Tibial artery (tissue), 4 donors: ENCODE results near the gene PPP2CA.

Source experiments
- DNase-seq, 2 donors: peaks; one replicate each; pipeline ENCODE4 v3.0.0-alpha.2; 2019
- H3K27ac ChIP-seq, 2 donors: fragments of 200-600 bp; sonication (generic) in 1 of 2; 1 replicate in 1 of 2; 2 replicates in 1 of 2; pipeline ENCODE4 v1.5.1; 2018 to 2019; ENCODE audit warnings: mild to moderate bottlenecking in 1 of 2
- H3K27me3 ChIP-seq, 2 donors: fragments of 200-600 bp; sonication (generic) in 1 of 2; one replicate each; pipeline versions ENCODE4 v1.5.1 to v1.6.0; 2016 to 2019
- H3K36me3 ChIP-seq, 3 donors: fragments of 200-600 bp; sonication (generic) in 2 of 3; one replicate each; pipeline ENCODE4 v1.5.1; 2016 to 2019; ENCODE audit warnings: mild to moderate bottlenecking in 2 of 3
- H3K4me1 ChIP-seq, 4 donors: fragments of 200-600 bp; sonication (generic) in 2 of 4; 1 replicate in 3 of 4; 2 replicates in 1 of 4; pipeline ENCODE4 v1.5.1; 2016 to 2019
- H3K4me3 ChIP-seq, 2 donors: fragments of 200-600 bp; sonication (generic) in 1 of 2; 1 replicate in 1 of 2; 2 replicates in 1 of 2; pipeline ENCODE4 v1.5.1; 2018 to 2019; ENCODE audit warnings: mild to moderate bottlenecking in 2 of 2
- H3K9me3 ChIP-seq, 3 donors: fragments of 200-600 bp; sonication (generic) in 1 of 3; one replicate each; pipeline ENCODE4 v1.5.1; 2016 to 2019
- CTCF ChIP-seq, 2 experiments: fragments of 200-600 bp in 1 of 2; fragments of 450-650 bp in 1 of 2; IDR thresholded peaks; one replicate each; pipeline ENCODE4 v1.5.1; 2017 to 2019; ENCODE audit warnings: antibody characterized with exemption in 2 of 2, mild to moderate bottlenecking in 1 of 2, moderate library complexity in 1 of 2
- intact Hi-C: fragments of 100-400 bp; cut with DNase I; formaldehyde crosslinking; loops from one replicate; pipeline ENCODE4 v1.15.0; 2023; ENCODE audit warnings: low total_unique reads

The PPP2CA gene

GRCh38 chr5:134246771-134247427, 21.0 kb upstream of the PPP2CA start:
- intact Hi-C loops, result no loop called here
- Histone ChIP-seq H3K36me3 (no peaks in the 10 kb centered on the region), H3K27ac (no peak overlapping the region), H3K27me3 (no peaks in the 10 kb centered on the region), H3K9me3 (no peaks in the 10 kb centered on the region), H3K4me1 (no peaks in the 10 kb centered on the region), H3K4me3 (no peak overlapping the region)
- no peak for TF ChIP-seq CTCF (IDR thresholded peaks at IDR 0.05)
- DNase-seq, result no peak

- H3K9me3 ChIP-seq, result no peaks in the 10 kb centered on the region
- H3K27ac ChIP-seq, result no peak overlapping the region
- H3K4me3 ChIP-seq, result no peak overlapping the region
- intact Hi-C loops, result no loop called here
- no peak for DNase-seq
- no peak for TF ChIP-seq CTCF (IDR thresholded peaks at IDR 0.05)
- H3K4me1 ChIP-seq, result peaks cover 0 to 4% (median 0%) of the 10 kb centered on the region in 4 donors
- H3K36me3 ChIP-seq, result no peaks in the 10 kb centered on the region
- H3K27me3 ChIP-seq, result no peaks in the 10 kb centered on the region
Measured at GRCh38 chr5:134245692-134246091, 19.8 kb upstream of the PPP2CA start.

DNA sequence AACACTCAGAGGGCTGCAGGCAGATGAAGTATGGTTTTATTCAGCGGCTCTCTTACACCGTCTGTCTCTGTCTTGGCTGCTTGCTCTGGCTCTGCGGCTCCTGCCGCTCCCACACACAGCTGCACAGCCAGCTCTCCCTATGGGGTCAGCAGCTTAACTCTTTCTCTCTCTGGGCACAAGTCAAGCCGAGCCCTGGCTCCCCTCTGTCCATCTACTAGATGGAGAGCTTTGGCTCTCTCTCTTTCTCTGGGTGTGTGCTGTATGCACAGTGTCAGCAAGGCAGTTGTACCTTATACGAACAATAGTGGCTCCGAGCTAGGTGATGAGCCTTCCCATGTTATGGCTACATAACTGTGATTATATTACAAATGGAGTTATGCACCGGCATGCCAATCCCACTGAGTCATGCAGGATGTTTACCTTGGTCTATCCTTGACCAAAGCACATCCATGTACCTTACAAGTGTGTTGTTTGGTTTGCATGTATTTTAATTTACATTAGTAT, 19.3 kb upstream of the PPP2CA start:
- Histone ChIP-seq H3K4me1 (peaks cover 0 to 10% (median 3%) of the 10 kb centered on the region in 4 donors), H3K27me3 (no peaks in the 10 kb centered on the region), H3K9me3 (no peaks in the 10 kb centered on the region), H3K4me3 (no peak overlapping the region), H3K27ac (no peak overlapping the region), H3K36me3 (no peaks in the 10 kb centered on the region)
- TF ChIP-seq CTCF (IDR thresholded peaks at IDR 0.05), result no peak
- DNase-seq, result no peak
- intact Hi-C loops, result no loop called here

DNA sequence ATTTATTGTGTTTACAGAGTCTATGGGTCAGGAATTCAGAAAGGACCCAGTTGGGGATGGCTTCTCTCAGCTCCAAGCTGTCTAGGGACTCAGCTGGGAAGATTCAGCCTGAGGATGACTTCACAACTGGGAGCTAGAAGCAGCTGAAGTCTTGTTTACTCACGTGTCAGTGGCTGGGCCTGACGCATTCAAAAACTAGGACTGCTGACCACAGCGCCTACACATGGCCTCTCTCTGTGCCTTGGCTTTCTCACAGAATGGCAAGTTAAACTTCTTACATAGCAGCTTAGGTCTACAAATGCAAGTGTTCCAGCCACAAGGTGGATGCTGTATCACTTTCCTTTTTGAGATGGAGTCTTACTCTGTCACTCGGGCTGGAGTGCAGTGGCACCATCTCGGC, 16.3 kb upstream of the PPP2CA start:
- Histone ChIP-seq H3K36me3 (no peaks in the 10 kb centered on the region), H3K27me3 (no peaks in the 10 kb centered on the region), H3K27ac (no peak overlapping the region), H3K9me3 (no peaks in the 10 kb centered on the region), H3K4me1 (peaks cover 0 to 13% (median 4%) of the 10 kb centered on the region in 4 donors), H3K4me3 (no peak overlapping the region)
- TF ChIP-seq CTCF (IDR thresholded peaks at IDR 0.05), result no peak
- intact Hi-C loops, result no loop called here
- no peak for DNase-seq

- Histone ChIP-seq H3K27me3 (no peaks in the 10 kb centered on the region), H3K27ac (peak overlapping the region in 1 of 2 donors; percentile 11), H3K36me3 (no peaks in the 10 kb centered on the region), H3K9me3 (no peaks in the 10 kb centered on the region), H3K4me1 (peaks cover 0 to 13% (median 4%) of the 10 kb centered on the region in 4 donors), H3K4me3 (no peak overlapping the region)
- intact Hi-C loops, result no loop called here
- TF ChIP-seq CTCF (IDR thresholded peaks at IDR 0.05), result no peak
- DNase-seq, result no peak
Measured at GRCh38 chr5:134240421-134240962, 14.6 kb upstream of the PPP2CA start.
